Measurements from ENCODE around the gene HSF2. TPM values are rescaled to one million over a fixed set of nuclear protein-coding genes. Genes with fewer than 3 reads are reported as not detected.

The HSF2 gene
- total and polyA plus RNA-seq, 4 donors, result 2.2 to 7.9 (median 6.3) TPM

DNA sequence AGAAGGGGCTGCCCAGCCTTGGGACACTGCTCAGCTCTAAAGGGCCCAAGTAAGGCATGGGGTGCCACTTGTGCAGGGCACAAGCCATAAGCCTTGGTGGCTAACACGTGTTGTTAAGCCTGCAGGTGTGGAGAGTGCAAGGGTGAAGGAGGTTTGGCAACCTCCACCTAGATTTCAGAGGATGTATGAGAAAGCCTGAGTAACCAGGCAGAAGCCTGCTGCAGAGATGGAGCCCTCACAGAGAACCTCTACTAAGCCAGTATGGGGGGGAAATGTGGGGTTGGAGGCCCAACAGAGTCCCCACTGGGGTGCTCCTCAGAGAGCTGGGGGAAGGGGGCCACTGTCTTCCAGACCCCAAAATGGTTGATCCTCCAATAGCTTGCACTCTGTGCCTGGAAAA lies 39.5 kb downstream of the HSF2 start:
- DNase-seq (ENCODE audit: low spot score), result no peak
- H3K27ac ChIP-seq (ENCODE audit: low read depth in 1 of 2, low read length in 2 of 2), result no peak overlapping the region
- 85% methylated on average over 1 of the region's 1 CpG for WGBS

DNA sequence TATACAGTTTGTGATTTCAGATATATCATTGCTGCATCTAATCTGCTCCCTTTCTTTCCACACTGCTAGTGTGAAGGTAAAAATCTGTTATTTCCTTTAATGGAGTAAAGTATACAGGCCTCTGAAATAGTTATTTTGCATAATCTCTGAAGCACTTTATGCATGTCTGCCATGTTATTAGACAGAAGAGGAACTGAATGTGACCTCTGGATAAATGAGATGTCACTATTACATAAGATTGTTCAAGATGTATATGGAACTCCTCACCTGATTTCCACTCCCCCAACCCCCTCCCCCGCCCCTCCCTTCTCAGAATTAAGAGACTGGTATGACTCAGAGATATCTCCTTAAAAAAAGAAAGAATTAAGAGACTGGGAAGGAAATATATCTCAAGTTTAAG lies 45.8 kb downstream of the HSF2 start:
- H3K36me3 ChIP-seq (ENCODE audit: control insufficient read depth in 4 of 4, insufficient read depth in 3 of 4, low read depth in 1 of 4, low read length in 3 of 4), result peaks cover 10 to 52% (median 39%) of the 10 kb centered on the region in 4 donors
- TF ChIP-seq GABPA (IDR thresholded peaks at IDR 0.05 in 1 of 2, conservative IDR thresholded peaks at IDR 0.05 in 1 of 2) (no peak), JUND (IDR thresholded peaks at IDR 0.05) (no peak)
- no peak overlapping the region for H3K27ac ChIP-seq (ENCODE audit: low read depth in 1 of 2, low read length in 2 of 2)
- no peak overlapping the region for H3K9ac ChIP-seq (ENCODE audit: low read depth in 1 of 2, low read length in 2 of 2)
- WGBS, result 100% methylated on average over 1 of the region's 1 CpG
- H3K27me3 ChIP-seq (ENCODE audit: control insufficient read depth in 4 of 4, insufficient read depth in 4 of 4, low read length in 3 of 4), result no peaks in the 10 kb centered on the region
- no peak for DNase-seq (ENCODE audit: low spot score)
- H3K4me3 ChIP-seq (ENCODE audit: low read depth in 1 of 3, low read length in 3 of 3), result no peak overlapping the region
- no peaks in the 10 kb centered on the region for H3K4me1 ChIP-seq (ENCODE audit: control insufficient read depth in 4 of 4, insufficient read depth in 4 of 4, low read length in 3 of 4)
- H3K9me3 ChIP-seq (ENCODE audit: control insufficient read depth in 4 of 4, low read length in 3 of 4), result no peaks in the 10 kb centered on the region

More for the DNA sequence above, 39.5 kb downstream of the HSF2 start:
- H3K27me3 ChIP-seq (ENCODE audit: control insufficient read depth in 4 of 4, insufficient read depth in 4 of 4, low read length in 3 of 4), result no peaks in the 10 kb centered on the region
- no peak overlapping the region for H3K4me3 ChIP-seq (ENCODE audit: low read depth in 1 of 3, low read length in 3 of 3)
- H3K4me1 ChIP-seq (ENCODE audit: control insufficient read depth in 4 of 4, insufficient read depth in 4 of 4, low read length in 3 of 4), result no peaks in the 10 kb centered on the region
- peaks cover 4 to 51% (median 33%) of the 10 kb centered on the region in 4 donors for H3K36me3 ChIP-seq (ENCODE audit: control insufficient read depth in 4 of 4, insufficient read depth in 3 of 4, low read depth in 1 of 4, low read length in 3 of 4)
- peaks cover 0 to 4% (median 0%) of the 10 kb centered on the region in 4 donors for H3K9me3 ChIP-seq (ENCODE audit: control insufficient read depth in 4 of 4, low read length in 3 of 4)
- TF ChIP-seq SP1 (IDR thresholded peaks at IDR 0.05), result no peak
- H3K9ac ChIP-seq (ENCODE audit: low read depth in 1 of 2, low read length in 2 of 2), result no peak overlapping the region

GRCh38 chr6:122449069-122449468 lies 49.6 kb downstream of the HSF2 start:
- no peak for DNase-seq (ENCODE audit: low spot score)
- Histone ChIP-seq H3K36me3 (ENCODE audit: control insufficient read depth in 4 of 4, insufficient read depth in 3 of 4, low read depth in 1 of 4, low read length in 3 of 4) (peaks cover 13 to 67% (median 54%) of the 10 kb centered on the region in 4 donors), H3K27me3 (ENCODE audit: control insufficient read depth in 4 of 4, insufficient read depth in 4 of 4, low read length in 3 of 4) (no peaks in the 10 kb centered on the region), H3K9me3 (ENCODE audit: control insufficient read depth in 4 of 4, low read length in 3 of 4) (no peaks in the 10 kb centered on the region), H3K4me3 (ENCODE audit: low read depth in 1 of 3, low read length in 3 of 3) (no peak overlapping the region), H3K9ac (ENCODE audit: low read depth in 1 of 2, low read length in 2 of 2) (no peak overlapping the region), H3K27ac (ENCODE audit: low read depth in 1 of 2, low read length in 2 of 2) (no peak overlapping the region), H3K4me1 (ENCODE audit: control insufficient read depth in 4 of 4, insufficient read depth in 4 of 4, low read length in 3 of 4) (no peaks in the 10 kb centered on the region)
- TF ChIP-seq TAF1 (conservative IDR thresholded peaks at IDR 0.05) (no peak), GABPA (IDR thresholded peaks at IDR 0.05 in 1 of 2, conservative IDR thresholded peaks at IDR 0.05 in 1 of 2) (no peak), HNF4G (IDR thresholded peaks at IDR 0.05) (no peak), SP1 (IDR thresholded peaks at IDR 0.05) (no peak)
- WGBS, result 98% methylated on average over 1 of the region's 1 CpG

- 86% methylated on average over 1 of the region's 1 CpG for WGBS
- TF ChIP-seq, protein P1, sequence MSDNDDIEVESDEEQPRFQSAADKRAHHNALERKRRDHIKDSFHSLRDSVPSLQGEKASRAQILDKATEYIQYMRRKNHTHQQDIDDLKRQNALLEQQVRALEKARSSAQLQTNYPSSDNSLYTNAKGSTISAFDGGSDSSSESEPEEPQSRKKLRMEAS (IDR thresholded peaks at IDR 0.05), result no peak
- TF ChIP-seq, protein P2, sequence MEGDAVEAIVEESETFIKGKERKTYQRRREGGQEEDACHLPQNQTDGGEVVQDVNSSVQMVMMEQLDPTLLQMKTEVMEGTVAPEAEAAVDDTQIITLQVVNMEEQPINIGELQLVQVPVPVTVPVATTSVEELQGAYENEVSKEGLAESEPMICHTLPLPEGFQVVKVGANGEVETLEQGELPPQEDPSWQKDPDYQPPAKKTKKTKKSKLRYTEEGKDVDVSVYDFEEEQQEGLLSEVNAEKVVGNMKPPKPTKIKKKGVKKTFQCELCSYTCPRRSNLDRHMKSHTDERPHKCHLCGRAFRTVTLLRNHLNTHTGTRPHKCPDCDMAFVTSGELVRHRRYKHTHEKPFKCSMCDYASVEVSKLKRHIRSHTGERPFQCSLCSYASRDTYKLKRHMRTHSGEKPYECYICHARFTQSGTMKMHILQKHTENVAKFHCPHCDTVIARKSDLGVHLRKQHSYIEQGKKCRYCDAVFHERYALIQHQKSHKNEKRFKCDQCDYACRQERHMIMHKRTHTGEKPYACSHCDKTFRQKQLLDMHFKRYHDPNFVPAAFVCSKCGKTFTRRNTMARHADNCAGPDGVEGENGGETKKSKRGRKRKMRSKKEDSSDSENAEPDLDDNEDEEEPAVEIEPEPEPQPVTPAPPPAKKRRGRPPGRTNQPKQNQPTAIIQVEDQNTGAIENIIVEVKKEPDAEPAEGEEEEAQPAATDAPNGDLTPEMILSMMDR (IDR thresholded peaks at IDR 0.05; ENCODE audit: low read depth, low read length, missing input control), result no peak
- no peak for TF ChIP-seq HNF4G (IDR thresholded peaks at IDR 0.05)
- TF ChIP-seq GABPA (IDR thresholded peaks at IDR 0.05 in 1 of 2, conservative IDR thresholded peaks at IDR 0.05 in 1 of 2), result no peak
- no peak for TF ChIP-seq RXRA (IDR thresholded peaks at IDR 0.05)
- TF ChIP-seq NR2F2 (IDR thresholded peaks at IDR 0.05), result no peak
- TF ChIP-seq ZBTB33 (IDR thresholded peaks at IDR 0.05), result no peak
- no peak for TF ChIP-seq TAF1 (conservative IDR thresholded peaks at IDR 0.05)
- no peak for TF ChIP-seq HNF4A (conservative IDR thresholded peaks at IDR 0.05)
- no peak for TF ChIP-seq JUND (IDR thresholded peaks at IDR 0.05)
- TF ChIP-seq, protein P3, sequence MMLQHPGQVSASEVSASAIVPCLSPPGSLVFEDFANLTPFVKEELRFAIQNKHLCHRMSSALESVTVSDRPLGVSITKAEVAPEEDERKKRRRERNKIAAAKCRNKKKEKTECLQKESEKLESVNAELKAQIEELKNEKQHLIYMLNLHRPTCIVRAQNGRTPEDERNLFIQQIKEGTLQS (IDR thresholded peaks at IDR 0.05), result no peak
- TF ChIP-seq YY1 (IDR thresholded peaks at IDR 0.05), result no peak
- no peak for TF ChIP-seq EGR1 (IDR thresholded peaks at IDR 0.05; ENCODE audit: low read depth in 2 of 2)
- TF ChIP-seq SP1 (IDR thresholded peaks at IDR 0.05), result no peak
- TF ChIP-seq RAD21 (IDR thresholded peaks at IDR 0.05), result no peak
- TF ChIP-seq FOXA1 (IDR thresholded peaks at IDR 0.05), result no peak
These were observed 53.1 kb downstream of the HSF2 start for GRCh38 chr6:122452509-122452908.

More at GRCh38 chr6:122452509-122452908, 53.1 kb downstream of the HSF2 start:
- Histone ChIP-seq H3K4me3 (ENCODE audit: low read depth in 1 of 3, low read length in 3 of 3) (no peak overlapping the region), H3K9ac (ENCODE audit: low read depth in 1 of 2, low read length in 2 of 2) (no peak overlapping the region), H3K27ac (ENCODE audit: low read depth in 1 of 2, low read length in 2 of 2) (no peak overlapping the region), H3K4me1 (ENCODE audit: control insufficient read depth in 4 of 4, insufficient read depth in 4 of 4, low read length in 3 of 4) (no peaks in the 10 kb centered on the region), H3K9me3 (ENCODE audit: control insufficient read depth in 4 of 4, low read length in 3 of 4) (no peaks in the 10 kb centered on the region), H3K27me3 (ENCODE audit: control insufficient read depth in 4 of 4, insufficient read depth in 4 of 4, low read length in 3 of 4) (no peaks in the 10 kb centered on the region), H3K36me3 (ENCODE audit: control insufficient read depth in 4 of 4, insufficient read depth in 3 of 4, low read depth in 1 of 4, low read length in 3 of 4) (peaks cover 16 to 66% (median 49%) of the 10 kb centered on the region in 4 donors)
- DNase-seq (ENCODE audit: low spot score), result no peak

Data from liver (tissue), 9 donors.